Ishikawa (cell line): ENCODE results near the gene CFAP97D1.

Experiments
- CEBPB ChIP-seq: IDR thresholded peaks from 2 replicates; pipeline ENCODE4 v1.6.1; 2012
- CREB1 ChIP-seq: IDR thresholded peaks from 2 replicates; pipeline ENCODE4 v1.6.1; 2012; ENCODE audit warnings: low read depth
- EGR1 ChIP-seq: IDR thresholded peaks from 2 replicates; pipeline ENCODE4 v1.6.1; 2012
- EP300 ChIP-seq: IDR thresholded peaks from 2 replicates; pipeline ENCODE4 v1.6.1; 2012; ENCODE audit warnings: borderline replicate concordance
- FOXM1 ChIP-seq: IDR thresholded peaks from 2 replicates; pipeline ENCODE4 v1.6.1; 2012; ENCODE audit warnings: low read depth, borderline replicate concordance
- NFIC ChIP-seq: IDR thresholded peaks from 2 replicates; pipeline ENCODE4 v1.6.1; 2012
- RAD21 ChIP-seq: IDR thresholded peaks from 2 replicates; pipeline ENCODE4 v1.6.1; 2012; ENCODE audit warnings: low read depth
- TAF1 ChIP-seq: IDR thresholded peaks from 2 replicates; pipeline ENCODE4 v1.6.1; 2012; ENCODE audit warnings: low read depth, mild to moderate bottlenecking
- TCF12 ChIP-seq: IDR thresholded peaks from 2 replicates; pipeline ENCODE4 v1.6.1; 2012; ENCODE audit warnings: low read depth
- TEAD4 ChIP-seq: IDR thresholded peaks from 2 replicates; pipeline ENCODE4 v1.6.1; 2012
- YY1 ChIP-seq: IDR thresholded peaks from 2 replicates; pipeline ENCODE4 v1.6.1; 2012; ENCODE audit warnings: low read depth
- ZBTB7A ChIP-seq: IDR thresholded peaks from 2 replicates; pipeline ENCODE4 v1.6.1; 2012; ENCODE audit warnings: low read depth
- TF ChIP-seq, protein P1 (sequence below): IDR thresholded peaks from 2 replicates; pipeline ENCODE4 v1.6.1; 2012; ENCODE audit warnings: low read depth, mild to moderate bottlenecking
- TF ChIP-seq, protein P2 (sequence below): IDR thresholded peaks from 2 replicates; pipeline ENCODE4 v1.6.1; 2012
- TF ChIP-seq, protein P3 (sequence below): IDR thresholded peaks from 2 replicates; pipeline ENCODE4 v1.6.1; 2012

CFAP97D1 gene

DNA sequence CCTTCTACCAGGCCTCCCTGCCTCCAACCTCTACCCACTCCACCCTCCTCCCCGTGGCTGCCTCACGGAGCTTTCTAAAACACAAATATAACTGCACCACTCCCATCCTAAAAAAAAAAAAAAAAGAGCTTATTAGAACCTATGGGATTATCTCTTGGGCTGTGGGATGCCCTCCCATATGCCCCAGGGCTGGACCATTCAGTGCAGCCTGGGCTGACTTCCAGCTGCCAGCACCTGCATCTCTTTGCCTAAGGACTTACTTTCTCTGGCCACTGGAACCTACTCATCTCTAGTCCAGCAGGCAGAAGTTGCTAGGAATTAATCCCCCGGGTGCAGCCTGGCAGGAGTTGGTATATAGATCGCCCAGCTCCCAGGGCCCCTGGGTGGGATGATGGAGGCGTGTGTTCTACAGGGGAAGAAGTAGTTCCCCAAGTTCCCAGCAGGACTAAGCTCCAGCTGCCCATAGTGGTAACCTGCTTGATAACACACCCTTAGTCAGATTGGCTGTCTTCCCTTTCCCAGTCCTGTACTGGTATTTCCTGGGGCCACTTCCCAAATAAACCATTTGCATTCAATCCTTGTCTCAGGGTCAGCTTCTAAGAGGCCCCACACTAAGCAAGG is 42.4 kb downstream of the CFAP97D1 start:
- TF ChIP-seq CEBPB (no peak), TAF1 (no peak), EP300 (no peak), NFIC (no peak), TEAD4 (no peak), EGR1 (no peak), YY1 (no peak), RAD21 (no peak), FOXM1 (no peak), CREB1 (no peak), TCF12 (no peak)
- TF ChIP-seq, protein P1, sequence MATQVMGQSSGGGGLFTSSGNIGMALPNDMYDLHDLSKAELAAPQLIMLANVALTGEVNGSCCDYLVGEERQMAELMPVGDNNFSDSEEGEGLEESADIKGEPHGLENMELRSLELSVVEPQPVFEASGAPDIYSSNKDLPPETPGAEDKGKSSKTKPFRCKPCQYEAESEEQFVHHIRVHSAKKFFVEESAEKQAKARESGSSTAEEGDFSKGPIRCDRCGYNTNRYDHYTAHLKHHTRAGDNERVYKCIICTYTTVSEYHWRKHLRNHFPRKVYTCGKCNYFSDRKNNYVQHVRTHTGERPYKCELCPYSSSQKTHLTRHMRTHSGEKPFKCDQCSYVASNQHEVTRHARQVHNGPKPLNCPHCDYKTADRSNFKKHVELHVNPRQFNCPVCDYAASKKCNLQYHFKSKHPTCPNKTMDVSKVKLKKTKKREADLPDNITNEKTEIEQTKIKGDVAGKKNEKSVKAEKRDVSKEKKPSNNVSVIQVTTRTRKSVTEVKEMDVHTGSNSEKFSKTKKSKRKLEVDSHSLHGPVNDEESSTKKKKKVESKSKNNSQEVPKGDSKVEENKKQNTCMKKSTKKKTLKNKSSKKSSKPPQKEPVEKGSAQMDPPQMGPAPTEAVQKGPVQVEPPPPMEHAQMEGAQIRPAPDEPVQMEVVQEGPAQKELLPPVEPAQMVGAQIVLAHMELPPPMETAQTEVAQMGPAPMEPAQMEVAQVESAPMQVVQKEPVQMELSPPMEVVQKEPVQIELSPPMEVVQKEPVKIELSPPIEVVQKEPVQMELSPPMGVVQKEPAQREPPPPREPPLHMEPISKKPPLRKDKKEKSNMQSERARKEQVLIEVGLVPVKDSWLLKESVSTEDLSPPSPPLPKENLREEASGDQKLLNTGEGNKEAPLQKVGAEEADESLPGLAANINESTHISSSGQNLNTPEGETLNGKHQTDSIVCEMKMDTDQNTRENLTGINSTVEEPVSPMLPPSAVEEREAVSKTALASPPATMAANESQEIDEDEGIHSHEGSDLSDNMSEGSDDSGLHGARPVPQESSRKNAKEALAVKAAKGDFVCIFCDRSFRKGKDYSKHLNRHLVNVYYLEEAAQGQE = no peak
- TF ChIP-seq, protein P2, sequence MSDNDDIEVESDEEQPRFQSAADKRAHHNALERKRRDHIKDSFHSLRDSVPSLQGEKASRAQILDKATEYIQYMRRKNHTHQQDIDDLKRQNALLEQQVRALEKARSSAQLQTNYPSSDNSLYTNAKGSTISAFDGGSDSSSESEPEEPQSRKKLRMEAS = no peak

DNA sequence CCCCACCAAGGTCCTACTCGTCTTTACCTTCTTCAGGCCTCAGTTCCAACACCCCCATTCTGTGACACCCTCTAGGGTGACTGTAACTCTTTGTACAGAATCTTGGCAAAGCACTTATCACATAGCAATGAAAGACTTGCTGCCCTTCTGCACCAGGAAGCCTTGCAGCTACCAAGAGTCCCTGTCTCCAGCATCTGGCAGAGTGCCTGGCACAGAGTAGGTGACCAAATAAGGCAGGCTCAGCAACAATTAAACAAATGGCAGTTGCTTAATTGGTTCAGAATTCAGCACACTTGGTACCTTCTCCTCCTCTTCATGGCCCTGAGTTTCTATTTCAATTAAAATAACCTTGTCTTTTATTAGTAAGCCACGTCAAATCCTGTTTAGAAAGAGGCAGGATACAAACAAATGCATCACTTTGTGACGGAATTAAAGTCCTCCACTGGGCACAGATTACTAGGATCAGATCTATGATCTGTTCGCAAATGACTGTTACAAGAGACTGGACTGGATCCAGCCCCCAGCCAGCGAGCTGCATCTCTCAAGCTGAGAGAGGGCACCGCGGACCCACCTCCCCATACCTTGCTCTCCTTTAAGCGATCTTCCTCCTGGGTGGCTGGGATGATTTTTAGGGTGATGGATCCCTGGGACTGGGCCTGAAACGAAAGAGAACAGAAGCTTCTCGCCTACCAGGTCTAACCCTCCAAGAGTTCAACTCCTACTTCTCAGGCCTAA is 43.3 kb downstream of the CFAP97D1 start:
- TF ChIP-seq, protein P3, sequence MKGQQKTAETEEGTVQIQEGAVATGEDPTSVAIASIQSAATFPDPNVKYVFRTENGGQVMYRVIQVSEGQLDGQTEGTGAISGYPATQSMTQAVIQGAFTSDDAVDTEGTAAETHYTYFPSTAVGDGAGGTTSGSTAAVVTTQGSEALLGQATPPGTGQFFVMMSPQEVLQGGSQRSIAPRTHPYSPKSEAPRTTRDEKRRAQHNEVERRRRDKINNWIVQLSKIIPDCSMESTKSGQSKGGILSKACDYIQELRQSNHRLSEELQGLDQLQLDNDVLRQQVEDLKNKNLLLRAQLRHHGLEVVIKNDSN = no peak
- TF ChIP-seq RAD21 = no peak
- no peak for TF ChIP-seq FOXM1
- no peak for TF ChIP-seq NFIC
- no peak for TF ChIP-seq EGR1
- no peak for TF ChIP-seq TCF12
- TF ChIP-seq CREB1 = no peak
- TF ChIP-seq ZBTB7A = no peak
- no peak for TF ChIP-seq YY1
- TF ChIP-seq TEAD4 = no peak
- TF ChIP-seq, protein P1 = no peak
- TF ChIP-seq TAF1 = no peak
- no peak for TF ChIP-seq EP300
- TF ChIP-seq, protein P2 = no peak
- no peak for TF ChIP-seq CEBPB

DNA sequence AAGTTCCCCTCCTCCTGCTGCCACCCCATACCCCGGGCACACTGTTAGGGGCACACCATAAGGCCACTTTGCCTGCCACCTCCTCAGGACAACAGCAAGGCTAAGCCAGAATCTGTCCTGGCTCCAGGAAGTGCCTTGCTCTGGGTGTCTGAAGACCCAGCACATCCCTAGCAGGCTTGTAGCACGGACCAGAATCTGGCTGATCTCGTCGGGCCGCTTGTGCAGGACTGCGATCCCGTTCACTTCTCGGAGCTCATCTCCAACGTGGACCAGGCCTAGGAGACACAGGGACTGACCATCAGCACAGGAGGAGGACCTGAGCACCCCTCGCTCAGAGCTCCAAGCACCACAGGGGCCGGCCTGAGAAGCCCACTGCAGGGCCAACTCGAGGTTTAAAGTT is 45.3 kb downstream of the CFAP97D1 start:
- TF ChIP-seq FOXM1 (no peak), EGR1 (no peak), NFIC (no peak), CEBPB (no peak), RAD21 (no peak), TAF1 (no peak), TCF12 (no peak), EP300 (no peak), CREB1 (no peak)
- TF ChIP-seq, protein P1 = no peak
- TF ChIP-seq, protein P2 = no peak
- TF ChIP-seq, protein P3 = no peak
